Right lobe of liver (tissue), 4 donors: ENCODE measurements around the gene STK33.

Source experiments
- POLR2A ChIP-seq: fragments of 450-650 bp; IDR thresholded peaks from one replicate; pipeline ENCODE4 v1.6.1; 2017; ENCODE audit warnings: antibody characterized with exemption, mild to moderate bottlenecking
- TF ChIP-seq, protein P1 (sequence below), 4 donors: fragments of 200-600 bp in 3 of 4; fragments of 450-650 bp in 1 of 4; IDR thresholded peaks; one replicate each; pipeline versions ENCODE4 v1.5.1 to v1.8.0; 2016 to 2022; ENCODE audit warnings: antibody characterized with exemption in 4 of 4, mild to moderate bottlenecking in 2 of 4
- donor health status: DM: no; HTN: no; CAD: no.
- donor health status: DM: no; HTN: no; CAD: no.
- donor health status: DM: no; HTN: yes; CAD: no.

DNA sequence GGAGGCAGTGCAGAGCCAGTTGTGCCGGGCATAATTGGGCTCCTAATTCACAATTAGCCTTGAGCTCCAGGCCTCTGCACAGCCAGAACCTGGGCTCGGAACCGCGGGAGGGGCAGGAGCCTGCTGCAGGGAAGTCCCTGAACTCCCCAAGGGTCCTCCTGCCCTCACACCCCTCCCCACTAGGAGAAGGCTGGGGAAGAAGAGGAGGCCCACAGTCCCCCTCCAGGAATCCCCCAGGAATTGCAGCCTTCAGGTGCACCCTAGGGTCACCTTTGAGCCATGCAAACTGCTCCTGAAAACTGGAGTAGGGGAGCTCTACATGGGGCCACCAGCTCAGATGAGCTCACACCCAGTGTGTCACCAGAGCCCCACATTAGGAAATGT, 236.5 kb downstream of the STK33 start:
- TF ChIP-seq, protein P1, sequence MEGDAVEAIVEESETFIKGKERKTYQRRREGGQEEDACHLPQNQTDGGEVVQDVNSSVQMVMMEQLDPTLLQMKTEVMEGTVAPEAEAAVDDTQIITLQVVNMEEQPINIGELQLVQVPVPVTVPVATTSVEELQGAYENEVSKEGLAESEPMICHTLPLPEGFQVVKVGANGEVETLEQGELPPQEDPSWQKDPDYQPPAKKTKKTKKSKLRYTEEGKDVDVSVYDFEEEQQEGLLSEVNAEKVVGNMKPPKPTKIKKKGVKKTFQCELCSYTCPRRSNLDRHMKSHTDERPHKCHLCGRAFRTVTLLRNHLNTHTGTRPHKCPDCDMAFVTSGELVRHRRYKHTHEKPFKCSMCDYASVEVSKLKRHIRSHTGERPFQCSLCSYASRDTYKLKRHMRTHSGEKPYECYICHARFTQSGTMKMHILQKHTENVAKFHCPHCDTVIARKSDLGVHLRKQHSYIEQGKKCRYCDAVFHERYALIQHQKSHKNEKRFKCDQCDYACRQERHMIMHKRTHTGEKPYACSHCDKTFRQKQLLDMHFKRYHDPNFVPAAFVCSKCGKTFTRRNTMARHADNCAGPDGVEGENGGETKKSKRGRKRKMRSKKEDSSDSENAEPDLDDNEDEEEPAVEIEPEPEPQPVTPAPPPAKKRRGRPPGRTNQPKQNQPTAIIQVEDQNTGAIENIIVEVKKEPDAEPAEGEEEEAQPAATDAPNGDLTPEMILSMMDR (IDR thresholded peaks at IDR 0.05), result no peak
- TF ChIP-seq POLR2A, result no peak
